Measurements from ENCODE around the gene MRPL37.
"Not testable (repeated sequence)": the region's sequence is repeated elsewhere in the genome, so short reads cannot be mapped to it uniquely, and the experiment has no call there.

The MRPL37 gene

GRCh38 chr1:54228638-54229079 lies 28.7 kb downstream of the MRPL37 start:
- H3K4me2 ChIP-seq (ENCODE audit: low read length) = no peak overlapping the region
- no peaks in the 10 kb centered on the region for H3K79me2 ChIP-seq (ENCODE audit: insufficient read depth, low read length)
- no peaks in the 10 kb centered on the region for H3K27me3 ChIP-seq (ENCODE audit: insufficient read depth, low read length)
- TF ChIP-seq CTCF (IDR thresholded peaks at IDR 0.05; ENCODE audit: low read length) (no peak), EZH2 (IDR thresholded peaks at IDR 0.05; ENCODE audit: borderline replicate concordance, low read length) (no peak)
- H3K4me1 ChIP-seq (ENCODE audit: insufficient read depth, low read length, severe bottlenecking) = no peaks in the 10 kb centered on the region
- H3K27ac ChIP-seq (ENCODE audit: low read depth, low read length, poor library complexity, severe bottlenecking) = no peak overlapping the region
- H3F3A ChIP-seq (ENCODE audit: insufficient read depth, low read length) = no peaks in the 10 kb centered on the region
- no peaks in the 10 kb centered on the region for H3K9me2 ChIP-seq (ENCODE audit: low read depth, low read length)
- H3K9me3 ChIP-seq (ENCODE audit: low read length) = no peaks in the 10 kb centered on the region
- H3K4me3 ChIP-seq (ENCODE audit: low read depth, low read length, poor library complexity, severe bottlenecking) = no peak overlapping the region
- H4K20me1 ChIP-seq (ENCODE audit: insufficient read depth, low read length) = no peaks in the 10 kb centered on the region
- no peak overlapping the region for H3K9ac ChIP-seq (ENCODE audit: low read length)
- no peaks in the 10 kb centered on the region for H3K36me3 ChIP-seq (ENCODE audit: insufficient read depth, low read length)
- no peak overlapping the region for H2AFZ ChIP-seq (ENCODE audit: low read length)

GRCh38 chr1:54229281-54229891 lies 29.4 kb downstream of the MRPL37 start:
- no peaks in the 10 kb centered on the region for H3K27me3 ChIP-seq (ENCODE audit: insufficient read depth, low read length)
- no peaks in the 10 kb centered on the region for H3K9me3 ChIP-seq (ENCODE audit: low read length)
- H3K79me2 ChIP-seq (ENCODE audit: insufficient read depth, low read length) = no peaks in the 10 kb centered on the region
- no peaks in the 10 kb centered on the region for H3K9me2 ChIP-seq (ENCODE audit: low read depth, low read length)
- no peaks in the 10 kb centered on the region for H3F3A ChIP-seq (ENCODE audit: insufficient read depth, low read length)
- no peaks in the 10 kb centered on the region for H4K20me1 ChIP-seq (ENCODE audit: insufficient read depth, low read length)
- no peaks in the 10 kb centered on the region for H3K36me3 ChIP-seq (ENCODE audit: insufficient read depth, low read length)
- H3K4me1 ChIP-seq (ENCODE audit: insufficient read depth, low read length, severe bottlenecking) = no peaks in the 10 kb centered on the region
- no peak overlapping the region for H3K4me2 ChIP-seq (ENCODE audit: low read length)
- no peak overlapping the region for H3K9ac ChIP-seq (ENCODE audit: low read length)
- H3K4me3 ChIP-seq (ENCODE audit: low read depth, low read length, poor library complexity, severe bottlenecking) = no peak overlapping the region
- H3K27ac ChIP-seq (ENCODE audit: low read depth, low read length, poor library complexity, severe bottlenecking) = no peak overlapping the region
- TF ChIP-seq CTCF (IDR thresholded peaks at IDR 0.05; ENCODE audit: low read length) (no peak), EZH2 (IDR thresholded peaks at IDR 0.05; ENCODE audit: borderline replicate concordance, low read length) (no peak)
- no peak overlapping the region for H2AFZ ChIP-seq (ENCODE audit: low read length)

GRCh38 chr1:54230507-54231339 lies 30.8 kb downstream of the MRPL37 start:
- H3K27ac ChIP-seq (ENCODE audit: low read depth, low read length, poor library complexity, severe bottlenecking) = no peak overlapping the region

GRCh38 chr1:54233196-54233595 lies 33.2 kb downstream of the MRPL37 start:
- not testable (repeated sequence) for H3K79me2 ChIP-seq (ENCODE audit: insufficient read depth, low read length); H3K9me3 ChIP-seq (ENCODE audit: low read length); H3K4me1 ChIP-seq (ENCODE audit: insufficient read depth, low read length, severe bottlenecking); H3K9ac ChIP-seq (ENCODE audit: low read length); H3K27ac ChIP-seq (ENCODE audit: low read depth, low read length, poor library complexity, severe bottlenecking); H3F3A ChIP-seq (ENCODE audit: insufficient read depth, low read length); H3K4me3 ChIP-seq (ENCODE audit: low read depth, low read length, poor library complexity, severe bottlenecking); H2AFZ ChIP-seq (ENCODE audit: low read length); H3K36me3 ChIP-seq (ENCODE audit: insufficient read depth, low read length); H3K9me2 ChIP-seq (ENCODE audit: low read depth, low read length); H3K4me2 ChIP-seq (ENCODE audit: low read length); H3K27me3 ChIP-seq (ENCODE audit: insufficient read depth, low read length); H4K20me1 ChIP-seq (ENCODE audit: insufficient read depth, low read length)

More at GRCh38 chr1:54230507-54231339, 30.8 kb downstream of the MRPL37 start:
- H4K20me1 ChIP-seq (ENCODE audit: insufficient read depth, low read length) = no peaks in the 10 kb centered on the region
- TF ChIP-seq CTCF (IDR thresholded peaks at IDR 0.05; ENCODE audit: low read length) (no peak), EZH2 (IDR thresholded peaks at IDR 0.05; ENCODE audit: borderline replicate concordance, low read length) (no peak)
- no peaks in the 10 kb centered on the region for H3K4me1 ChIP-seq (ENCODE audit: insufficient read depth, low read length, severe bottlenecking)
- no peaks in the 10 kb centered on the region for H3K27me3 ChIP-seq (ENCODE audit: insufficient read depth, low read length)
- H3K4me2 ChIP-seq (ENCODE audit: low read length) = no peak overlapping the region
- H3K79me2 ChIP-seq (ENCODE audit: insufficient read depth, low read length) = no peaks in the 10 kb centered on the region
- no peaks in the 10 kb centered on the region for H3F3A ChIP-seq (ENCODE audit: insufficient read depth, low read length)
- H3K4me3 ChIP-seq (ENCODE audit: low read depth, low read length, poor library complexity, severe bottlenecking) = no peak overlapping the region
- no peaks in the 10 kb centered on the region for H3K9me3 ChIP-seq (ENCODE audit: low read length)
- no peaks in the 10 kb centered on the region for H3K9me2 ChIP-seq (ENCODE audit: low read depth, low read length)
- H3K36me3 ChIP-seq (ENCODE audit: insufficient read depth, low read length) = no peaks in the 10 kb centered on the region
- H3K9ac ChIP-seq (ENCODE audit: low read length) = no peak overlapping the region
- no peak overlapping the region for H2AFZ ChIP-seq (ENCODE audit: low read length)
